GM19099 (cell line): Measurements from ENCODE around the gene MYO15A.

Source experiments
- POLR2A ChIP-seq: IDR thresholded peaks from 3 replicates; pipeline ENCODE4 v1.6.1; 2011; ENCODE audit warnings: low read depth; ENCODE audit not compliant: insufficient read length; ENCODE audit errors: extremely low read depth

The MYO15A gene

GRCh38 chr17:18108401-18109312 lies at the start of gene MYO15A:
MYO15A (plus strand) TSS chr17:18108756; CDS start chr17:18118801, 10,045 bp downstream.
- no peak for TF ChIP-seq POLR2A

GRCh38 chr17:18059283-18059682 lies 49.3 kb upstream of the MYO15A start:
- no peak for TF ChIP-seq POLR2A

- TF ChIP-seq POLR2A, result no peak
Observed at GRCh38 chr17:18064053-18064452, 44.5 kb upstream of the MYO15A start.

GRCh38 chr17:18065546-18065945 lies 43.0 kb upstream of the MYO15A start:
- no peak for TF ChIP-seq POLR2A

GRCh38 chr17:18066866-18067265 lies 41.7 kb upstream of the MYO15A start:
- TF ChIP-seq POLR2A, result no peak

- no peak for TF ChIP-seq POLR2A
Observed at GRCh38 chr17:18069101-18069500, 39.5 kb upstream of the MYO15A start.

- TF ChIP-seq POLR2A, result no peak
Observed at GRCh38 chr17:18070861-18071340, 37.7 kb upstream of the MYO15A start.

GRCh38 chr17:18071751-18072150 lies 36.8 kb upstream of the MYO15A start:
- no peak for TF ChIP-seq POLR2A

GRCh38 chr17:18074566-18075272 lies 33.8 kb upstream of the MYO15A start:
- no peak for TF ChIP-seq POLR2A

- TF ChIP-seq POLR2A, result no peak
Observed at GRCh38 chr17:18076936-18077335, 31.6 kb upstream of the MYO15A start.

GRCh38 chr17:18079543-18079942 lies 29.0 kb upstream of the MYO15A start:
- TF ChIP-seq POLR2A, result no peak

GRCh38 chr17:18084256-18084655 lies 24.3 kb upstream of the MYO15A start:
- no peak for TF ChIP-seq POLR2A

- peak; percentile 89 for TF ChIP-seq POLR2A
Observed at GRCh38 chr17:18087610-18088491, 20.7 kb upstream of the MYO15A start, which contains the start of gene DRG2. DRG2 (plus strand) TSS chr17:18087948; CDS start chr17:18088024, 76 bp downstream.

GRCh38 chr17:18089613-18090012 lies 18.9 kb upstream of the MYO15A start:
- no peak for TF ChIP-seq POLR2A
